Epidermal melanocyte (primary cell): ENCODE measurements around the gene SHQ1.
"Not testable (repeated sequence)": the region's sequence is repeated elsewhere in the genome, so short reads cannot be mapped to it uniquely, and the experiment has no call there.

Source experiments
- DNase-seq: peaks from one replicate; pipeline ENCODE4 v3.0.0; 2011; ENCODE audit warnings: low spot score; ENCODE audit not compliant: insufficient read length

Gene SHQ1

GRCh38 chr3:72750405-72750965 is 97.8 kb downstream of the SHQ1 start:
- DNase-seq, result no peak

GRCh38 chr3:72748659-72749058 is 99.6 kb downstream of the SHQ1 start:
- no peak for DNase-seq

- peak; percentile 37 for DNase-seq
Measured at GRCh38 chr3:72746430-72747411, 101.5 kb downstream of the SHQ1 start.

GRCh38 chr3:72745146-72745999 is 102.9 kb downstream of the SHQ1 start:
- DNase-seq, result no peak

- no peak for DNase-seq
Measured at GRCh38 chr3:72744330-72744729, 103.9 kb downstream of the SHQ1 start.

GRCh38 chr3:72739531-72740466 is 108.4 kb downstream of the SHQ1 start:
- no peak for DNase-seq

- peak; percentile 63 for DNase-seq
Measured at GRCh38 chr3:72738752-72739530, 109.3 kb downstream of the SHQ1 start.

GRCh38 chr3:72735072-72735471 is 113.2 kb downstream of the SHQ1 start:
- DNase-seq, result not testable (repeated sequence)

- DNase-seq, result no peak
Measured at GRCh38 chr3:72733676-72734075, 114.6 kb downstream of the SHQ1 start.

GRCh38 chr3:72732666-72733345 is 115.4 kb downstream of the SHQ1 start:
- not testable (repeated sequence) for DNase-seq

GRCh38 chr3:72728958-72729467 is 119.2 kb downstream of the SHQ1 start:
- DNase-seq, result no peak

- no peak for DNase-seq
Measured at GRCh38 chr3:72728329-72728889, 119.8 kb downstream of the SHQ1 start.

- DNase-seq, result no peak
Measured at GRCh38 chr3:72727726-72728125, 120.5 kb downstream of the SHQ1 start.

- DNase-seq, result no peak
Measured at GRCh38 chr3:72727172-72727571, 121.1 kb downstream of the SHQ1 start.

GRCh38 chr3:72725229-72725628 is 123.0 kb downstream of the SHQ1 start:
- no peak for DNase-seq

- DNase-seq, result no peak
Measured at GRCh38 chr3:72724070-72724469, 124.2 kb downstream of the SHQ1 start.

GRCh38 chr3:72722930-72723726 is 125.1 kb downstream of the SHQ1 start:
- DNase-seq, result no peak
